ENCODE measurements around the gene CEP57L1.

DNA sequence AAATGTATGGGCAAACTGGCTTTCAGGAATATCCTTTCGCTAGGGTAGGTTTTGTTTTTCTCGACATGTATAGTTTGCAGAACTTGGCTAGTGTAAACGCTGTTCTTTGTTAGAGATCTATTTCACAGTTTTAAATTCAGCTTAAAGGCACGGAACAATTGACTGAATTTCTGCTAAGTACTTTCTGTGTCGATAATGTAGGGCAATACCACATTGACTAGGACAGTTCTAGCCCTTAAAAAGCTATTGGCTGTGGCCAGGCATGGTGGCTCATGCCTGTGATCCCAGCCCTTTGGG lies 92.8 kb downstream of the CEP57L1 start:
- TF ChIP-seq, protein P1, sequence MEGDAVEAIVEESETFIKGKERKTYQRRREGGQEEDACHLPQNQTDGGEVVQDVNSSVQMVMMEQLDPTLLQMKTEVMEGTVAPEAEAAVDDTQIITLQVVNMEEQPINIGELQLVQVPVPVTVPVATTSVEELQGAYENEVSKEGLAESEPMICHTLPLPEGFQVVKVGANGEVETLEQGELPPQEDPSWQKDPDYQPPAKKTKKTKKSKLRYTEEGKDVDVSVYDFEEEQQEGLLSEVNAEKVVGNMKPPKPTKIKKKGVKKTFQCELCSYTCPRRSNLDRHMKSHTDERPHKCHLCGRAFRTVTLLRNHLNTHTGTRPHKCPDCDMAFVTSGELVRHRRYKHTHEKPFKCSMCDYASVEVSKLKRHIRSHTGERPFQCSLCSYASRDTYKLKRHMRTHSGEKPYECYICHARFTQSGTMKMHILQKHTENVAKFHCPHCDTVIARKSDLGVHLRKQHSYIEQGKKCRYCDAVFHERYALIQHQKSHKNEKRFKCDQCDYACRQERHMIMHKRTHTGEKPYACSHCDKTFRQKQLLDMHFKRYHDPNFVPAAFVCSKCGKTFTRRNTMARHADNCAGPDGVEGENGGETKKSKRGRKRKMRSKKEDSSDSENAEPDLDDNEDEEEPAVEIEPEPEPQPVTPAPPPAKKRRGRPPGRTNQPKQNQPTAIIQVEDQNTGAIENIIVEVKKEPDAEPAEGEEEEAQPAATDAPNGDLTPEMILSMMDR (IDR thresholded peaks at IDR 0.05) = no peak; the same call in none of the 2 replicates
- TF ChIP-seq SIN3A (IDR thresholded peaks at IDR 0.05; ENCODE audit: borderline replicate concordance, insufficient read depth, low read depth, low read length) (no peak), POLR2AphosphoS5 (IDR thresholded peaks at IDR 0.05; ENCODE audit: low read depth, low read length) (no peak)

Data from Panc1 (cell line).